G401.6 (cell line): ENCODE measurements around the gene WDR59.
"Not testable (repeated sequence)": the region's sequence is repeated elsewhere in the genome, so short reads cannot be mapped to it uniquely, and the experiment has no call there.

Experiments
- FAIRE-seq: peaks from 2 replicates; lab custom pipeline; 2012; peaks lifted over from hg19 to GRCh38; lab: Jason Lieb, UNC

Gene WDR59

GRCh38 chr16:74984529-74985296 is at the start of gene WDR59:
WDR59 (minus strand) TSS chr16:74985123; CDS start chr16:74985017, 106 bp downstream.
- FAIRE-seq = peak; percentile 96

- FAIRE-seq = no peak
These were observed 47.7 kb upstream of the WDR59 start for GRCh38 chr16:75032655-75033054.

- FAIRE-seq = no peak
These were observed 44.9 kb upstream of the WDR59 start for GRCh38 chr16:75029854-75030253.

- no peak for FAIRE-seq
These were observed 43.7 kb upstream of the WDR59 start for GRCh38 chr16:75028544-75029135.

GRCh38 chr16:75027520-75028300 is 42.8 kb upstream of the WDR59 start:
- no peak for FAIRE-seq

GRCh38 chr16:75026892-75027391 is 42.0 kb upstream of the WDR59 start:
- no peak for FAIRE-seq

GRCh38 chr16:75026239-75026891 is 41.4 kb upstream of the WDR59 start:
- not testable (repeated sequence) for FAIRE-seq

- no peak for FAIRE-seq
These were observed 40.8 kb upstream of the WDR59 start for GRCh38 chr16:75025761-75026160.

GRCh38 chr16:75024594-75024993 is 39.7 kb upstream of the WDR59 start:
- FAIRE-seq = no peak

- no peak for FAIRE-seq
These were observed 39.3 kb upstream of the WDR59 start for GRCh38 chr16:75024182-75024581.

GRCh38 chr16:75023009-75023408 is 38.1 kb upstream of the WDR59 start:
- no peak for FAIRE-seq

GRCh38 chr16:75022567-75022966 is 37.6 kb upstream of the WDR59 start:
- FAIRE-seq = no peak

- no peak for FAIRE-seq
These were observed 36.5 kb upstream of the WDR59 start for GRCh38 chr16:75021410-75021809.

- no peak for FAIRE-seq
These were observed 34.7 kb upstream of the WDR59 start for GRCh38 chr16:75019586-75019985.

- FAIRE-seq = no peak
These were observed 34.1 kb upstream of the WDR59 start for GRCh38 chr16:75019007-75019406.

- peak; percentile 72 for FAIRE-seq
These were observed 33.0 kb upstream of the WDR59 start for GRCh38 chr16:75017670-75018525.

GRCh38 chr16:75016451-75017081 is 31.6 kb upstream of the WDR59 start:
- not testable (repeated sequence) for FAIRE-seq

- FAIRE-seq = no peak
These were observed 29.4 kb upstream of the WDR59 start for GRCh38 chr16:75014318-75014717.

GRCh38 chr16:75013123-75013522 is 28.2 kb upstream of the WDR59 start:
- not testable (repeated sequence) for FAIRE-seq

GRCh38 chr16:75012380-75013081 is 27.6 kb upstream of the WDR59 start:
- no peak for FAIRE-seq
